SIG-M5 treated with dmso at 0.1 percent for 504 hours (cell line): ENCODE results near the gene RNH1.

ENCODE experiments used
- DNase-seq: peaks from one replicate; lab custom pipeline; 2025; ENCODE audit not compliant: unreplicated experiment; lab: John Stamatoyannopoulos, UW

Gene RNH1

DNA sequence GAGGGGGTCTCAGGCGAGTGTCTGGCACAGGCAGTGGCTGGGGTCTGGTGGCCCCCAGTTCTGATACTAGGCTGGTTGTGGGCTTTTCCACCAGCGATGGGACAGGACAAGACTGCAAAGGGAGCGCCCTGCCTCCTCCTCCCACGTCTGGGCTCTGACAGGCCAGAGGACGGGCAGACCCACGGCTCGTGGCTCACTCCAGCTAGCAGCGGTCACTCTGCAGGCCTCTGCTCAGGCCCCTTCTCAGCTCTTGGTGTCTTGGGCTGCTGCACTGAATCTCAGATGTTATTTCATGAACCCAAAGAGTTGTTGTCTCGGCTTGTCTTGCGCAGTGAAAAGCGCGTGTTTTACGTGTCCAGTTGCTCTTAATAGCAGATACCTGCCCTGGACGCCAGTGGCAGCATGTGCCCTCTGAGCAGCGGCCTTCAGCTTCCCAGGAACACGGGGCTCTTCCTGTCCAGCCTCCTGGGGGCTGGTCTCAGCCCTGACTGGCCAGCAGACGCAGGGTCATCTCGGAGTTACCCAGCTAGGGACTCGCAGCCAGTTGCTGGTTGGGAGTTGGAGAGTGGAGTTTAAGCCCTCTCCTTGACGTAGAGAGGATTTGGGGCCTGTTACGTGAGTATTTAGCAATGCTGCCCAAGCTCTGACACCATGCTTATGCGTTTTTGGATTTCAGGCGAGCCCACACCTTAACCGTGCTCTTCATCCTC lies 47.4 kb downstream of the RNH1 start:
- DNase-seq: no peak

GRCh38 chr11:457111-457760 lies 49.8 kb downstream of the RNH1 start:
- DNase-seq: no peak

DNA sequence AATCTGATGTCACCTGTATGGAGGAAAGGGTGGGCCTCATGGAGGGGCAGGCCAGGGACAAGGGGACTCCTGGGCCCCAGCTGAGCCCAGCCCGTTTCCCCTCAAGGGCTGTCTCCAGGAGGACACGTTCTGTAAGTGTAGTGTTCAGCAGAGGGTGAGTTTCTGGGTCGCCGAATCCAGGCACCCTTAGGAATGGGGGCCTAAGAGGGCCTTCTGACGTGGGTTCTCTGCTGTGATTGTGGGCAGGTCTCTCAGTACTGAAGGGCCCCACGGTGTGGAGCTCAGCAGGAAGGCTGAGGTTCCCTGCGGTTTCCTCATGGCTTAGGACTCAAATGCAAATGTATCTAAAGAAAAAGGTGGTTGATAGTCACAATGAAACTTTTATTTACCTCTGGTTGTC lies 50.5 kb downstream of the RNH1 start:
- DNase-seq: no peak

- DNase-seq: no peak
Observed at GRCh38 chr11:455566-456147, 51.4 kb downstream of the RNH1 start.

DNA sequence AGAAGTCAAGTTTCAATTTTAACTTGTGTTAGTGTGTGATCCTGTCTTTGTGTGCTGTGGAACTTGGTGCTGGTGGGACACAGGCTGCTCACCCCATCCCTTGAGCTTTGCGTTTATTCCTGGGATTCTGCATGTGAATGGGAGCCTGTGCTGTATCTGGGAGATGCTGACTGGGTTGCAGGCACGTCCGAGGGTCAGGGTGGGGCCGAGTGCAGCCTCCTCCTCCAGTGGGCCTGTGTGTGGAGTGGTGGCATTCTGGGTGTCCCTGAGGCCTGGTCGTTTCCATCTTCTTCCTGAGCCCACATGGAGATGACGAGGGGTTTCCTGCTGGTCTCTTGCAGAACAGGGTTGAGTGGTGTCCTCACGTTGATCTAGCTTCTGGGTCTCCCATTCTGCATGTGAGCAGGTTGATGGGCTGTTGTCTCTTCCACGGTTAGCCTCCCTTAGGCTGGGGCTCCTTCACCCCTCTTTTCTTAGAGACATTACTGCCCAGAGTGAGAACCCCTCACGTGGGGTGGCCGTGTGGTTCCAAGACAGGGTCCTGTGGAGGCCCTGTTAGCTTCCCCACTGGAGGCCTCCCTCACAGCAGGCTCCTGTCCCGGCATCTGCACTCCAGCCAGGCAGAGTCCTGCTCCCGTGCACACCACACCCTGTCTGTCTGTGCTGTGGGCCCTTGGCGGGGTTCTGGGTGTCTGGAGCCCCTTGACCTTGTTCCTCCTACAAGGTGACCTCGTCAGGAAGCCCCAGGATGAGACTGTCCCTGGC lies 52.1 kb downstream of the RNH1 start:
- no peak for DNase-seq

DNA sequence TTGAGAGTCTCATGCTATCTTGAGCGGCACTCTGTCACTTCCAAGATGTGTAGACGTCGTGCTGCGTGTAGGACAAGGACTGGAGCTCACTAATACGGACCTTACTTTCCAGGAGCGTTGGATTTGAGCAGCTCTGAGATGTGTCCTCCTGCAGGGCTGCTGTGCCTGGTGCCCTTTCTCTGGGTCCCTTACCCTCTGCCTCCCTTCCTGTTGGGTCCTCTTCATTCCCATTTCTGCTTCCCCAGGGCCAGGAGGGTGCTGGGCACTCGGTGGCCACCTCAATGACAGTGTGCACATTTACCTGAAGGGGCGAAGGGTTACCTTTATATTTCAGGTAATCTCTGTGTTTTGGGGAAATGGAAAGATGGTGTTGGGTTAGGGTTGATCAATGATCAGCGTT lies 53.0 kb downstream of the RNH1 start:
- DNase-seq: no peak

- DNase-seq: no peak
Observed at GRCh38 chr11:453564-453963, 53.5 kb downstream of the RNH1 start.

GRCh38 chr11:452916-453527 lies 54.0 kb downstream of the RNH1 start:
- DNase-seq: no peak

DNA sequence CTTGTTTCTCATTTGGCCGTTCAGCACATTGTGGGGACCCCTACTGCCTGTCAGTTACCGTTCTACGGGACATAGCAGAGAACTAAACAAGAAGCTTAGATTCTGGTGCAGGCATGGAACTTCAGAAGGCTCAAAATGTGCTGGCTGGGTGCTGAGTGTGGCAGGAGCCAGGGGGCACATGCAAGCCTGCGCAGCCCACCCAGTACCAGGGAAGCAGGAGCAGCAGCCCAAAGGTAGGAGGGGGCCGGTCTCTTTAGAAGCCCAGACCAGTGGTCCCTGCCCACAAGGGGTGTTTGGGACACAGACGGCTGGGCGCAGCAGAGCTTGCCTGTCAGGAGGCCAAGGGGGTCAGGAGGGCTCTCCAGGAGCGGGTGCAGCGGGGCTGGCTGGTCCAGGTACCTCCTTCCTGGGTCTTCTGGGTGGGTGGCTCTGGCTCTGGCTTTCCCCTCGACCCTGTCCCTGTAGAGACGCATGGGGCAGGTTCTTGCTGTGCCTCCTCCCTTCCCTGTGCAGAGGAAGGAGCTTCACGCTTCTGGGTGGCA lies 54.8 kb downstream of the RNH1 start:
- DNase-seq: no peak

GRCh38 chr11:451738-452137 lies 55.3 kb downstream of the RNH1 start:
- DNase-seq: no peak

DNA sequence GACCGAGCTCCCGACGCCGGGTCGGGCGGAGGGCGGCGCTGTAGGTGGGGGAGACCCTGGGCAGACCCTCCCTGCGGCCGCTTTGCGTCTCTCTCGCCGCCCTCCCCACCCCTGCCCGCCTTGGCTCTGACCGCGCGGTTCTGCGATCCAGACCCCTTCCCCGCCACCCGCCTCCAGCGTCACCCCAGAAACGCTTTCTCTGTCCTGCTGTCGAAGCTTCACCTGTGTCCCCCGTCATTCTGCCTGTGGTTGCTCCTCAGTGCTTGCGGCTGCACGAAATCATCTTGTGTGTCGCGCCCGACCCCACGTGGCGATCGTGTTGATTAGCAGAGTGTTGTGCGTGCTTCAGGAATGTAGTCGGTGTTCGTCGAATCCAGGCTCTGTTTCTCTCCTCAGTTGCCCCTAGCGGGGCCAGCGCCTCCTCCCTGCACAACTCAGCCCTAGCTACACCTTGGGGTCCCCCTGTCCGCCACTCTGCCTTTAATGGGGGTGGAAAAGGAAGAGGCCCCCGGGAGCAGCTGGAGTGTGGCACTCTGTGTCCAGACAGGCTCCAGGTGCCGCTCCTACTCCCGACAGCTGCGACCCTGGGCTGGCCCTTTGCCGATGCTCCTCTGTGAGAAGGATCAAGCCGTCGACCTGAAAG lies 56.1 kb downstream of the RNH1 start:
- peak; percentile 40 for DNase-seq

DNA sequence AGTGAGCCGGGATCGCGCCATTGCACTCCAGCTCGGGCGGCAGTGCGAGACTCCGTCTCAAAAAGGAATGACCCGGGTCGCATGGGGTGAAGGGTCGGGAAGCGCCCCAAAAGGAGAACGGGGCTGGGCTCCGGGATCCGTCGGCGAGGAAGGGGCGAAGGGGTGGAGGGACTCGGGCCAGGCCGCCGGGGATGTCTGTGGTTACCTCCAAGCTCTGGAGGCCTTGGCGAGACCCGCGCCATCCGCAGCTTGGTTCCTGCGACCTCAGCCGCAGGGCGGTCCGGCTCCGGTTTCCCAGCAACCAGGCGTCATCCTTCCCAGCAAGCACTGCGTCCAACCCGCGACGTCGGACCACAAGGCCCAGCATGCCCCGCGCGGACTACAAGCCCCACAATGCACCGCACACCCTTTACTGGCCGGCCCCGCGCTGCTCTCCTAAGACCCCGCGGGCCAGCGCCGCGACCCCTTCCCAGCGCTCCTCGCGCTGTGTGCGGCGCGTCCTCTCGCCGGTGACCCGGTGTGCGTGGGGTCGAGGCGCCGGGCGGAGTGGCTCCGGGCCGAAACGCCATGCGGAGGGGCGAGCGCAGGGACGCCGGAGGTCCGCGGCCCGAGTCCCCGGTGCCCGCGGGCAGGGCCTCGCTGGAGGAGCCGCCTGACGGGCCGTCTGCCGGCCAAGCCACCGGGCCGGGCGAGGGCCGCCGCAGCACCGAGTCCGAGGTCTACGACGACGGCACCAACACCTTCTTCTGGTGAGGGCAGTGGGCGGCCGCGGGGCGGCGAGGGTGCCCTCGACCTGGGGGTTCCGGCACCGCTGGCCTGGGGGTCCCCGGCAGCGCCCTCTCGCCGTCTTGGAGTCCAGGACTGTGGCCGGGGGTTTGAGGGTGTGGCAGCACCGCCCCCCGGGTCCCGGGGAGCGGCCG lies 56.9 kb downstream of the RNH1 start, which contains the start of gene PTDSS2:
TSS of gene PTDSS2 (plus strand) at position 391 of the 920 bp plus-strand sequence. CDS start at position 568, 177 bp downstream.
- DNase-seq: peak; percentile 93

DNA sequence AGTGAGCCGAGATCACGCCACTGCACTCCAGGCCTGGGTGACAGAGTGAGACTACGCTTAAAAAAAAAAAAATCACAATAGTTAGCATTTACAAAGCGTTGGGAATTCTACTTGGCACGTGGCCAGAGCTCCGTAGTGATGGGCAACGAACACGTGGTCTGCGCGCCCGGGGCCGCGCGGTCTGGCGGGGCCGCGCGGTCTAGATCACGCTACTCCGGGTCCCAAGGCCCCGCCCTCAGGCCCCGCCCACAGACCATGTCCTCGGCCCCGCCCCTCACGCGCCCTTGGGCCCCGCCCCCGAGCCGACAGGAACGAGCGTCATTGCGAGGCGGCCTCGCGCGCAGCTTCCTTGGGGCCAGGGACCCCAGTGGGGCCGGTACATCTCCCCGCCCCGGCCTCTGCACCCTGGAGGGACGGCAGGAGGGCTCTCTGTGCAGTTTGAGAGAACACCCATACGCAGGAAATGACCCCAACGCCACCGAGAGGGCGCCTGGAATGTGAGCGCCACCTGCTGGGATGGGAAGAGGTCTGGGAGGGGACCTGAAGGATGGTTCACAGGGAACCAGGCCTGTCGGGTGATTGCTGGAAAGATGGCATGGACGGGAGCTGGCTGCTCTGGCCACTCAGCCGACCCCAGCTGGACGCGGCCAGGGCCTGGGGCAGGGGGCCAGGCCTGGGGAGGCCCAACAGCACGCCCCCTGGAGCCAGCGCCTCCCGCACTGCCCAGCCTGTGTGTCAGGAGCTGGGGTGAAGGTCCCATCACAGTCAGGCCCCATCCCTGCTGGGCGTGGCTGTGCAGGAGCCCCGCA lies 58.9 kb downstream of the RNH1 start:
- DNase-seq: peak; percentile 81

DNA sequence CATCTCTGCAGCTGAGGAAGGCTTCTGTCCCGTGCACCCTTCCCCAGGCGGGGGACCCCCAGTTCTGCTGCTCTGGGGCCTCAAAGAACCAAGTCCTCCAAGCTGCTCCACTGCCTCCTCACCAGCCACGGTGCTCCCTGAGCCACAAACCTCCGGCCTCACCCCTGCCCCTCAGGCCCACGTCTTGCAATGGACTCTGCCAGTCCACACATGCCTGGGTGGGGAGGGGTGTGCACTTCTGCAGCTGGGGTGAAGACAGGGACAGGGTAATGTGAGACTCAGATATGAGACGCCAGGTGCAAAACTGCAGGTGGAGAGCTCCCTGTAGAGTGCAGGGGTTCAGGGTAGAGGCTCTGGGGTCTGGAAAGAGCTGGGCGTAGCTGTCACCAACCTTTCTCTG lies 60.2 kb downstream of the RNH1 start:
- DNase-seq: no peak

DNA sequence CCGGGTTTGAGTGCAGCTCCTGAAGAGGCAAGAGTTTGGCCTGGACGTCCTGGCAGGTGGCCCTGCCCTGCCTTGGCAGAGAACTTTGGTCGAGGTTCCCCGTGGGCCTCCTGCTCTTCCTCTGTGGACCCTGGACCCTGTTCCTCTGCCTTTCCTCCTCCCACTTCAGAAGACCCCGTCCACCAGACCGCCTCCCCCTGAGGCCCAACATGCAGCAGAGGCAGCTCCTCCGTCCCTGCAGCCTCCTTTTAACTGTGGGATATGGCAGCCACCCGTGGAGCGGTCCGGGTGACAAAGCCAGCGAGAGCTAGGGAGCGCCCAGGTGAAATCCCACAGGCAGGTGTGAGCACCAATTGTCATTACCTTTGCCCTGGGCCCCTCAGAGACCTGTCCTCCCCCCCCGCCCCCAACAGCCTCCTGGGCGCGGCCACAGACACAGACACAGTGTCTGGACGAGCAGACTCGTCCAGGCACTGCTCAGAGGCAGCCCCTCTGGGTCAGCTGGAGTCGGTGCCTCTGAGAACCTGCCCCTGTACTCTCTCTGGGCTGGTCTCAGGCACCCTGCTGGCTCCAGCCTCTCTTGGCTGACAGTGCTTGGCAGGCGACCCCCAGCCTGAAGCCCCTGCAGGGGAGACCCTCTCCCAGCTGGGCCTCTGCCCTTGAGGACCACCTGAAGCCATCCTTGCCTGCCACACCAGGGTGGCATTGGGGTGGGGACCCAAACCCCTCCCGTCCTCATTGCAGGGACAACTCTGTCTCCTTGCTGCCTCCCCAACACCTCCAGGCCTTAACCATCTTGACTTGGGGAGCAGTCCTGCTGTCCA lies 61.1 kb downstream of the RNH1 start:
- DNase-seq: no peak
